Posterior vena cava (tissue), 2 donors: ENCODE results near the gene MAPKAPK5. TPM values are rescaled to one million over a fixed set of nuclear protein-coding genes. Genes with fewer than 3 reads are reported as not detected.
A peak's percentile ranks its signal among the peaks of the same experiment; 100 is the strongest.
"Not testable (repeated sequence)": the region's sequence is repeated elsewhere in the genome, so short reads cannot be mapped to it uniquely, and the experiment has no call there.

Source experiments
- DNase-seq: peaks from one replicate; pipeline ENCODE4 v3.0.0-alpha.2; 2020; ENCODE audit warnings: low spot score
- intact Hi-C, 2 donors: fragments of 100-400 bp; cut with DNase I; formaldehyde crosslinking; loops; one replicate each; pipeline versions ENCODE4 v1.14.1 to v1.14.2; 2022 to 2023
- long read RNA-seq, 2 donors: library from polyadenylated mRNA; unstranded; transcript quantifications; one replicate each; pipeline ENCODE4 v2.0.0, GENCODE V29; 2020 to 2021
- total RNA-seq, 2 donors: library from RNA; stranded (reverse); fragmentation: NEBNext Ultra II Directional; extraction: Animal tissue kit (Norgen Biotek cat#: 25700); gene quantifications; one replicate each; pipeline ENCODE4 v1.2.1, GENCODE V29; 2021
- donor health status: DM: yes; HTN: yes; CAD: no.
- donor health status: DM: yes; HTN: yes; CAD: no.

The MAPKAPK5 gene, protein sequence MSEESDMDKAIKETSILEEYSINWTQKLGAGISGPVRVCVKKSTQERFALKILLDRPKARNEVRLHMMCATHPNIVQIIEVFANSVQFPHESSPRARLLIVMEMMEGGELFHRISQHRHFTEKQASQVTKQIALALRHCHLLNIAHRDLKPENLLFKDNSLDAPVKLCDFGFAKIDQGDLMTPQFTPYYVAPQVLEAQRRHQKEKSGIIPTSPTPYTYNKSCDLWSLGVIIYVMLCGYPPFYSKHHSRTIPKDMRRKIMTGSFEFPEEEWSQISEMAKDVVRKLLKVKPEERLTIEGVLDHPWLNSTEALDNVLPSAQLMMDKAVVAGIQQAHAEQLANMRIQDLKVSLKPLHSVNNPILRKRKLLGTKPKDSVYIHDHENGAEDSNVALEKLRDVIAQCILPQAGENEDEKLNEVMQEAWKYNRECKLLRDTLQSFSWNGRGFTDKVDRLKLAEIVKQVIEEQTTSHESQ
- total RNA-seq, result 10 to 100 TPM; 33.0 to 33.9 TPM
- long read RNA-seq, donor 1, full-length matches to known transcripts, result 9 of 16 reads
- long read RNA-seq, donor 1, partial matches to known transcripts, result 0 of 16 reads
- long read RNA-seq, donor 1, other reads (novel, unspliced or antisense), result 7 of 16 reads
- long read RNA-seq, donor 2, full-length matches to known transcripts, result 15 of 30 reads
- long read RNA-seq, donor 2, partial matches to known transcripts, result 1 of 30 reads
- long read RNA-seq, donor 2, other reads (novel, unspliced or antisense), result 14 of 30 reads

DNA sequence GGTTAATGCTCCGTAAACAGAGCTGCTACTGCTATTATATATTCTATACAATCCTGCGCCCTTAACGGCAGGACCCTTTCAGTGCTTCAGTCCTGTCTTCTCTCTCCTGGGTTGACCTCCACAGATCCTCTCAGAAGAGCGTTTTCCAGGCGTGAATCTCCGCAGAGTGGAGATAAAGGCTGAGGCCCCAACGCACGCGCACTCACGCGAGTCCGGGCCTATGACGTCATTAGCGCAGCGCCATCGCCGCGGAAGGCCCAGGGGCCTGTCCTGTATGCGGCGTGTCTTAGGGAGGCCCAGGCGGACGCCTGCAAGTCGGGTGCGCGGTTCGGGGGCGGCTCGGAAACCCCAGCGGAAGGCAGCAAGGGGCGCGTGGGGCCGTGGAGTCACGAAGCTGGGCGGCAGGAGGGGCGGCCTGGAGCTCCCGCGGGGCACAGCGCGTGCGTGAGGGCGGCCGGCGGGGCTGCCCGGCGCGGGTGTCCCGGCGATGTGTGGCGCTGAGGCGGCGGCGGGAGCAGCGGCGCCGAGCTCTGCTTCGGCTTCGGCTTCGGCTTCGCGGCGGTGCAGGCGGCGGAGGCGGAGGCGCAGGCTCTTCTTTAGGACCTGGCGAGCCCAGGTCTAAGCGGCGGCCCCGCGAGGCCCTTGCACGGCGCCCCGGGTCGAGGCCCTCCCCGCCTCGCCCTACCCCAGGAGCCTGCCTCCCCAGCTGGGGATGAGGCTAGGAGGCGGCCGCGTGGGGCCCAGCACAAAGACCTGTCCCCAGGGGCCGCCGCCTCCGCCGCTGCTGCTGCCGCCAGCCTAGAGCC is at the start of gene MAPKAPK5:
MAPKAPK5 (plus strand) TSS at position 479 of the 806 bp plus-strand sequence. CDS start 506 bp downstream, outside the sequence.
- intact Hi-C loops, result no loop called here
- DNase-seq, result peak; percentile 99

DNA sequence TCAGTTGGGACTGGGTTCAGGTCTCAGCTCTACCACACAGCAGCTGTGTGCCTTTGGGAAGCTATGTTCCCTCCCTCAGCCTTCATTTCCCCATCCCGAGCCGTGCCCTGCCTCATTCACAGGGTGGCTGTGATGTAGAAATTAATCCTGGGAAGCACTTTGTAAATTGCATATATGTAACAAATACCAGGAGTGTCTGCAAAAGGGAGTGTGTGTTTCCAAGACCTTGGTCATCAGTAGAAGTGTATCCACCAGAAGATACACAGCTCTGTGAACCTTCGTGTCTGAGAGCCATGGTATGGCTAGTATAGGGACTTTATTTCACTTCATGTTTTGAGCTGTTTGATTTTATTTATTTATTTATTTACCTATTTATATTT is 49.2 kb upstream of the MAPKAPK5 start:
- DNase-seq, result no peak
- intact Hi-C loops, result no loop called here

DNA sequence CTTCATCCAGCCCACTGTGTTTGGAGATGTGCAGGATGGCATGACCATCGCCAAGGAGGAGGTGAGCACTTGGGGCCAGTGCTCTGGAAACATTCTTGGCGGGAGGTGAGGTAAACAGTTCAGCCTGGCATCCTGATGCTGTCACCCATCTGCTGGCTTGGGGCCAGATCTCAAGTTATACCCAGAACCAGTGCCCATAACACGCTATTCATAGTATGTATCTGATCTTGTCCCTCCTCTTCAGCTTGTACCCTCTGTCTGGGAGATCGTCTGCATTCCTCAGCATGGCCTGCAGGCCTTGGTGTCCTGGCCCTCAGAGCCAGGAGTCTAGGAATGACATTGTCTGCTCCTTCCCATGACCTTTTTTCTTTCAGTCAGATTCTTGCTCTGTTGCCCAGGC is 43.8 kb upstream of the MAPKAPK5 start:
- intact Hi-C loops, result no loop called here
- no peak for DNase-seq

DNA sequence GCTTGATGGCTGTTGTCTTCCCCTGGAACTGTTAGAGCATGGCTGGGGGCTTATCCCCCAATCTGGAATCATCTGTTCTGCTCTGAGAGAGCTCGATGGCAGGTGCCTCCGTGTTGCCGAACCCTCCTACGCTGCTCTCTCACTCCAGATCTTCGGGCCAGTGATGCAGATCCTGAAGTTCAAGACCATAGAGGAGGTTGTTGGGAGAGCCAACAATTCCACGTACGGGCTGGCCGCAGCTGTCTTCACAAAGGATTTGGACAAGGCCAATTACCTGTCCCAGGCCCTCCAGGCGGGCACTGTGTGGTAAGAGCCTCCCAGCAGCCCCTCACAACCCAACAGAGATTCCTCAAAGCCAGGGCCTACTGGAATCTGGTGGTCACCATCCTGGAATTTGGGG is 42.3 kb upstream of the MAPKAPK5 start:
- intact Hi-C loops, result no loop called here
- DNase-seq, result no peak

DNA sequence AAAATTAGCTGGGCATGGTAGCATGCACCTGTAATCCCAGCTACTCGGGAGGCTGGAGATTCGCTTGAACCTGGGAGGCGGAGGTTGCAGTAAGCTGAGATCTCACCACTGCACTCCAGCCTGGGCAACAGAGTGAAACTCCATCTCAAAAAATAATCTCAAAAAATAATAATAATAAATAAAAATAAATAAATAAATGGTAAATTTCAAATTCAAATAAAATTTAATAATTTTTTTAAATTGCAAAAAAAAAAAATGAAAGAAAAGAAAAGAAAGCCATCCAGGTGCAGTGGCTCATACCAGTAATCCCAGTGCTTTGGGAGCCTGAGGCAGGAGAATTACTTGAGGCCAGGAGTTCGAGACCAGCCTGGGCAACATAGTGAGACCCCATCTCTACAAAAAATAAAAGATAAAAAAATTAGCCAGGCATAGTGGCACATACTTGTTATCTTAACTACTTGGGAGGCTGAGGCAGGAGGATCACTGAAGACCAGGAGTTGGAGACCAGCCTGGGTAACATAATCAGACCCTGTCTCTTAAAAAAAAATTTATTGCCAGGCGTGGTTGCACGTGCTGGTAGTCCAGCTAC is 38.9 kb upstream of the MAPKAPK5 start:
- intact Hi-C loops, result no loop called here
- no peak for DNase-seq

DNA sequence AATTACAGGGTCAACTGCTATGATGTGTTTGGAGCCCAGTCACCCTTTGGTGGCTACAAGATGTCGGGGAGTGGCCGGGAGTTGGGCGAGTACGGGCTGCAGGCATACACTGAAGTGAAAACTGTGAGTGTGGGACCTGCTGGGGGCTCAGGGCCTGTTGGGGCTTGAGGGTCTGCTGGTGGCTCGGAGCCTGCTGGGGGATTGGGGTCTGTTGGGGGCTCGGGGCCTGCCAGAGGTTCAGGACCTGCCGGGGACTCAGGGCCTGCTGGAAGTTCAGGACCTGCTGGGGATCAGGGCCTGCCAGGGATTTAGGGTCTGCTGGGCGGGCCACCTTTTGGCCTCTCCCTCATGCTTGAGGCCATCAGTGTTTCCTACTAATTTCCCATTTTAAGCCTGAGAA is 38.2 kb upstream of the MAPKAPK5 start:
- intact Hi-C loops, result no loop called here
- peak; percentile 62 for DNase-seq

DNA sequence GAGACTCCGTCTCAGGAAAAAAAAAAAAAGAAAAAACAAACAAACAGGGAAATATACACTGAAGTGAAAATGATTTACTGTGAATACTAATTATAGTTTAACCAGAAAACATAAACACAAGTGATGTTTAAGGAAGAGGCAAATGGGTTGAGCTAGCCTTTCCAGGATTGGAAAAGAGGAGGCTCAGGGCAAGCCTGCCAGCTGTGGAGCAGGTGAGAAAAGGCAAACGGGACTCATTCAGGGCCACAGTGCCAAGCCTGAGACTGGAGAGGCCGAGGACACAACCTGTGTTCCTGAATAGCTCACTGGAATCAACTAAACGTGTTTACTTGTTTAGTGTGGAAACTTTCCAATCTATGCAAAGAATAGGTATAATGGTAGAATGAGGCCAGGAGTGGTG is 35.7 kb upstream of the MAPKAPK5 start:
- intact Hi-C loops, result no loop called here
- DNase-seq, result peak; percentile 22

DNA sequence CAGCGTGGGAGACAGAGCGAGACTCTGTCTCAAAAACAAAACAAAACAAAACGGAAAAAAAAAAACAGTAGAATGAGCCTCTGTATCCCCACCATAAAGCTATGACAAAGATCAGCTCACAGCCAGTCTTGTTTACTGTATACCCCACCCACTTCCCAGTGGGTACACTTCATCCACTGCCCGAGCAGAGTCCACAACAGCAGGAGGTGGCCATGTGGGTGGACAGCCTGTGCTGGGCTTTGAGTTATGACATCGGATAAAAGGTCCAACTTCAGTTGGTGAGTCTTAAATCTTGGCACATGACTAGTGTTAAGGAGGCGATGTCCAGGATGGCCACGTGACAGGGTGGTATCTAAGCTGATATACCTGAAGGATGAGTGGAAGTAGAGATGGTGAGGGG is 34.8 kb upstream of the MAPKAPK5 start:
- intact Hi-C loops, result no loop called here
- peak; percentile 36 for DNase-seq

DNA sequence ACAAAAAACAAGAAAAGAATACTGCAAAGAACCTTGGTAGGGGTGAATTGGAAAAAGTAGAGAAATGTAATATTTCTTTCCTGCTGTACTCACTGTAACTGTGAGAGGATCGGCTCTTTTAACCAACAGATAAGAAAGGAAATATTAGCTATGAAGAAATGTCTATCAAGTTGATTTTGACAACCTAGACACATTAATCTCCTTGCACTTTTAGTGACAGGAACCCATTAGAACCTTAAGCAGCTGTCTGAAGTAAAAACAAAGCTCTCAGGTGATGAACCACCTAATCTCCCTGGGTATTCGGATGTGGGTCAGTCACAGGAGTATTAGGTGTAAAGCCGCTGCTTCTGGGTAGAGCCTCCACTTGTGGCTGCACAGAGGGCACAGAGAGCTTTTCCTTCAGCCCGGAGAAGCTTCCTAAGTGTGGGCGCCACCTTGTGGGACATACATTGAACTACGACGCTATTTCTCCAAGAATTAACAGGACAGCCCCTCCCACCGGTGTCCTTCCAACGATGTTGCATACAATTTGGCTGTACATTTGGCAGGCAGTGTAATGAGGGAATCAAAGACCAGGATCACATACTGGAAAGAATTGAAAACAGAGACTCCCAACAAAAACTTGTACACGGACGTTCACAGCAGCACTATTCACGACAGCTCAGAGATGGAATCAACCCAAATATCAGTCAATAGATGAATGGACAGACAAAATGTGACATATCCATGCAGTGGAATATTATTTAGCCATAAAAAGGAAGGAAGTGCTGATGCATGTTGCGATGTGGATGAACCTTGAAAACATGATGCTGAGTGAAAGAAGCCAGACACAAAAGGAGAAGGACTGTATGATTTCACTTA is 28.9 kb upstream of the MAPKAPK5 start:
- intact Hi-C loops, result loop anchor here (2.0 to 5.0 kb wide), 2 partner anchors 58 to 61 kb away; no protein-coding TSS in a partner anchor
- DNase-seq, result peak; percentile 89

DNA sequence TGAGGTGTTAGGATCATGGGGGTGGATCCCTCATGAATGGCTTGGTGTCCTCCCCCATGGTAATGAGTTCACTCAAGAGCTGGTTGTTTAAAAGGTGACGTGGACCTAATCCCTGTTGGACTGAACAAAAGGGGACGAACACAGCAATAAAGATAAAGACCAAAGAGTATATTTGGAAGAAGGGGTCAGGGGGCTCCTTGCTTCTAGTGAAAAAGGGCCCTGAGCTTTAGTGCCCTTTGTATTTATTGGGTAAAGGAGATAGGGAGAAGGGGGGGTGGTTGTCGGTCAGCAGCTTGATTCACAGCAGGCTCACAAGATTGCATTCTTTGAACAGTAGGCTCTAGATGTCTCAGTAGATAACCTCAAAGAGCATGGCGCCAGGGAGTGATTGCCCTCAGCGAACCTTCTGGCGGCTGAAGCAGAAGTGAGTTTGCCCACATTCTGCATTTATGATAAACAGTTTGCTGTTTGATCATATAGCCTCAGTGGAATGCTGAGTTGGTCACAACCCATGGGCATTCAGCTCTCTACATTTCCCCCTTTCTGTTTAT is 25.9 kb upstream of the MAPKAPK5 start:
- DNase-seq, result no peak

DNA sequence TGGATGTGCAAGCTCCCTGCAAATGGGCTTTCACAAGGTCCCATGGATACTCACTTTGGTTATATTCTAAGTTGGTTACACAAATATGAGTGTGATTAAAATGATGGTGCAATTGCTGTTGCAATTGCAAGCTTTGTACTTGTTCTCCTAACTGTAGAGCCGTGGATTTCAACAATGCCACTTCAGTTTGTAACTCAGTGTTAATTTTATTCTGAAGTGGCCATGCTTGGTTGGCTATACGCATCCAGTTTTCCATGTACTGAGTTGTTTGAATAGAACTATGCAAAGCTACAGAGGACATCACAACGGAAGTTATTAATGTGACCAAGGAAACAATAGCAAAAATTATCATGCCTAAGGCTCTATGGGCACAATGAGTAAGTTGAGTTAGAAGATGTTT is 25.1 kb upstream of the MAPKAPK5 start:
- intact Hi-C loops, result loop anchor here in 1 of 2 donors (1.0 kb wide), 1 partner anchor 31 kb away; no protein-coding TSS in a partner anchor
- DNase-seq, result not testable (repeated sequence)

More for the DNA sequence above, 25.9 kb upstream of the MAPKAPK5 start:
- intact Hi-C loops, result no loop called here

DNA sequence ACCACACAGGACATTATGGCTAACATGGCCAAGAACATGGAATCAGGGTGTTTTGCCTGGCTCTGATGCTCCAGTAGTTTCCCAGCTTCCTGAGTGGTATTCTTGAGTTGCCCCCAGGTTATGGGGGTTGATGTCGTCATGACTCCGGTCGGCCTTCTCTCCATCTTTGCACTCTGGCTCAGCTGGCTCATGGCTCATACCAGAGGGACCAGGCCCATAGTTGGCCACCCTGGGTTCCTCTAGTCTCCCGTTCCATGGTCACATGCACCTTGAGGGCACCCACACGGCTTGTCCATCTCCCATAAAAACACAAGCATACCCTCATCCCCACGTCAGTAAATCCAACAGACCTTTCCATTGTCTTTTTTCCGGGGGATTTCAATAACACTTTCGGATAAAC is 23.7 kb upstream of the MAPKAPK5 start:
- no peak for DNase-seq

DNA sequence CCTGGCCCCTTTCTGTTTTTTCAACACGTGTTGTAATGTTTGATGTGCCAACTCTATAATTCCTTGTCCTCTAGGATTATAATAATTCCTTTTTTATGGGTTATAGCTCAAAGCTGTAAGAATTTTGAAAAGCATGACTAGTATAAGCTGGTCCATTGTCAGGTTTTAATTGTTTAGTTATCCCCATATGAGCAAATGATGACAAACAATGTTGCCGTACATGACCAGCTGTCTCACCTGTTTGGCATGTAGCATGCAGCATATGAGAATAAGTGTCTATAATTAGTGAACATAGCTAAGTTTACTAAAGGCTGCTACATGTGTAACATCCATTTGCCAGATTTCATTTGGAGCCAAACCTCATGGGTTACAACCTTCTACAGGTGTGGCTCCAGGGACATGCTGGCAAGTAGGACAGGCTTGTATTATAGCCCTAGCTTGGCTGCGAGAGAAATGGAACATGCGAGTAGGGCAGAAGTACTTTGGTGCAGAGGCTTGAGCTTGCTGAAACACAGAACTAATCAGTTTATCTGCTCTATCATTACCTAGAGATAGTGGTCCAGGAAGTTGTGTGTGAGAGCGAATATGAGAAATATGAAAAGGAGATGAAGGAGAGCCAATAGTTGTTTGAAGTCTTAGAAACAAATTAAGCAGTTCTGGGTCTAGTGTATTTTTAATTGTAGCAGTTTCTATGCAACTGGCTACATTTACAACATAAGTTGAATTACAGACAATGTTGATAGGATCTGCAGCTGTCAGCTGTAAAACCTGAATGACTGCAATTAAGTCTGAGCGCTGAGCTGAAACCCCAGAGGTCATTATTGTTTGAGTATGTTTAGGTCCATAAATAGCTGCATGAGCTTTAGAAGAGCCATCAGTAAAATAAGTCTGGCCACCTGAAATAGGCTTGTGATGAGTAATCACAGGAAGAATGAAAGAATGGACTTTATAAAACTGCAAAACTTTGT is 22.6 kb upstream of the MAPKAPK5 start:
- DNase-seq, result no peak
- intact Hi-C loops, result no loop called here

More for the DNA sequence above, 23.7 kb upstream of the MAPKAPK5 start:
- intact Hi-C loops, result no loop called here

DNA sequence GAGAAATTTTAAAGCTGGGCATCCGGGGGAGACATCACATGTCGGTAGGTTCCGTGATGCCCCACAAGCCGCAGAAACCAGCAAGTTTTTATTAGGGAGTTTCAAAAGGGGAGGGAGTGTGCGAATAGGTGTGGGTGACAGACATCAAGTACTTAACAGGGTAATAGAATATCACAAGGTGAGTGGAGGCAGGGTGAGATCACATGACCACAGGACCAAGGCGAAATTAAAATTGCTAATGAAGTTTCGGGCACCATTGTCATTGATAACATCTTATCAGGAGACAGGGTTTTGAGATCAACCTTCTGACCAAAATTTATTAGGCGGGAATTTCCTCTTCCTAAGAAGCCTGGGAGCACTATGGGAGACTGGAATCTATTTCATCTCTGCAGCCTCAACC is 21.2 kb upstream of the MAPKAPK5 start:
- DNase-seq, intact Hi-C loops: not testable (repeated sequence)

DNA sequence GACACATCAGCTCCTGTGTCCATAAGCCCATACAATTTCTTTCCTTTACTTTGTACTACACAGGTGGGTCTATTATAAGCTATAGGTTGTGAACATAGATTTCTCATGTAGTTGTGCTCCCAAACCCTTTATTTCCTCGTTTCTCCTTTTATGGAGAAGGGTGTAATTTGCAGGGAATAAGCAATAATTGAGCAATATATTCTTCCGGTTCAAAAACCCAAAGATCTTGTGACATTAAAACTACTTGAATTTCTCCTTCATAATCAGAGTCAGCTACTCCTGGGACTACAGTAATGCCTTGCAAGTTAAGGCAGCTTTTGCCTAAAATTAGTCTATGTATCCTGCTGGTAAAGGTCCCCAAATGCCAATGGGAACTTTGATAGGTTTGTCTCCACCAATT is 19.1 kb upstream of the MAPKAPK5 start:
- intact Hi-C loops, result no loop called here
- no peak for DNase-seq

DNA sequence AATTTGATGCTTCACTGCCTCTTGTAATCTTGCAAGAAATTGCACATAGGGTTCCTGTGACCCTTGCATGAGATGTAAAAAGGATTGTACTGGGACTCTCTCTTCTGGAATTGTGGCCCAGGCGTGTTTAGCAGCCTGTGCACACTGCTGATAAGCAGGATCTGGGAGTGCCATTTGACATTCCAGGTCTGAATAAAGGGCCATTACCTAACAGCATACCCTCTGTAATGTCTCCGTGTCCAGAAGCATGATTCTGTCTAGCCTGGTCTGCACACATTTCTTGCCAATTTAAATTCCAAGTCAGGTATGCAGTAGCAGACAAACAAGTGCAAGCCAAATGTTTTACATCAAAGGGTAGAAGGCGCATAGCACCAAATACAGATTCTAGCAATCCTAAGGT is 18.1 kb upstream of the MAPKAPK5 start:
- intact Hi-C loops, result no loop called here
- no peak for DNase-seq

DNA sequence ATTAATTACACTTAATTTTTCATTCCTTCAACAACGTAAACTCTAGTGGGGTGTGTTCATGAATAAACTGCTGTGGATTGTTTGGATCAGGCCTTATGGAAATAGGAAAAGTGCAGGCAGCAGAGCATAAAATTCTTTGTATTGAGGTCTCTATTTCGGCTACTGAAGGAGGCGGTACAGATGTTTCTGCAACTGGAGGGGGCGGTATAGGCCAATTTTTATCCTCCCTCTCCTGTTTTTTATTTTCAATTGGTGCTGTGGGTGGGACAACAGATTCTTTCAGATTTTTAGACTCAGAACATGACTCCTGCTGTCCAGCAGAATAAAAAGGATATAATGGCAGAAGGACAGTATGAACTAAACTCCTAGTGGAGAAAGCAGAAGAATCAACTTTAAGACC is 17.7 kb upstream of the MAPKAPK5 start:
- intact Hi-C loops, DNase-seq: not testable (repeated sequence)
